GM19324 (cell line): Measurements from ENCODE around the gene HNRNPA3.
"Not testable (repeated sequence)": the region's sequence is repeated elsewhere in the genome, so short reads cannot be mapped to it uniquely, and the experiment has no call there.

ENCODE experiments used
- ATAC-seq: cut with Tn5 transposase; IDR thresholded peaks from one replicate; pipeline ENCODE4 v1.9.1; 2021; ENCODE audit warnings: mild to moderate bottlenecking, moderate library complexity; ENCODE audit not compliant: unreplicated experiment, low FRiP score

Gene HNRNPA3

DNA sequence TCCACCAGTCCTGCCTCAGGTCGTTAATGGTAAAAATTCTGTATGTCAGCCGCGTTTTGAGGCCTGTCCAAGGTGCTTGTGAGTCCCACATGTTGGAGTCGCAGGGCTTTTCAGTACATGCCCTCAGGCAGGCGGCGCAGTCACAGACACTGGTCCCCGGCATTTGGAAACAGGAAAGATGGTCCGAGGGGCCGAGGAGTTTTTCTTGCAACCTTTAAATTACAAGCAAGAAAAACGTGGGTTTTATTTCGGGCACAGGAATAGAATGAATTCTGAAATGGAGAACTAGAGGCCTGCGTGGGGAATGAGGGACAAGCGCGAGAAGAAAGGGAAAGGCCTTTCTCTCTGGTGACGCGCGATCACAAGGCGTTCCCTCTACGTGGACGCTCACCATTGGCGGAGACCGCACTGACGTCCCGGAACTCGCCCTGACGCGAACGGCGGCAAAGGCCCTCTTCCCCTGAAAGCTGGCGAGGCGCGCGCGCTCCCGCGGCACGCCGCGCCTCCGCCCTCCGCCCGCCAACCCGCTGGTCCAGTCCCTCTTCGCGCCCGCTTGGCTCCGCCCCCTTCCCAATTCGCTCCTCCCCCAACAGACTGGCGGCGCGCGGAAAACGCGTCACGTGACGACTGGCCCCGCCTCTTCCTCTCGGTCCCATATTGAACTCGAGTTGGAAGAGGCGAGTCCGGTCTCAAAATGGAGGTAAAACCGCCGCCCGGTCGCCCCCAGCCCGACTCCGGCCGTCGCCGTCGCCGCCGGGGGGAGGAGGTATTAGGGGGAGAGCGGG is at the start of gene HNRNPA3:
HNRNPA3 (plus strand) TSS at position 689 of the 785 bp plus-strand sequence; CDS start at position 695, 6 bp downstream.
- peak; percentile 95 for ATAC-seq

DNA sequence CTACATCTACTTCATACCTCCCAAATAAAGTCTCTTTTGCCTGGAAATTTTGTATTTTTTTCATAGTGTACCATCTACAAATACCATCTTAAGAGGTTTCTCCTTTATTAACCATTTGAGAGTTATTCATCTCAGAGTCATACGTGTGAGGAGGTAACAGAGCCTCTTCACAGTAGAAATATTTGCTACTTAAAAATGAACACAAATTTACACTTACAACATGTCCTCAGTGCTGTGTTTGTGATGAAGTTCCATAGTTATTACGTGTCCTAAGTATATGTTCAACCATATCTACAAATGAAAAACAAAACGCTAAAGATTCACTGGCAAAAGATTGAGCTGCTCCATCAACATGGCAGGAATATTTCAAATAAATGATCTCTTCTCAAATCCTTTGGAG is 48.5 kb upstream of the HNRNPA3 start:
- peak; percentile 4 for ATAC-seq

DNA sequence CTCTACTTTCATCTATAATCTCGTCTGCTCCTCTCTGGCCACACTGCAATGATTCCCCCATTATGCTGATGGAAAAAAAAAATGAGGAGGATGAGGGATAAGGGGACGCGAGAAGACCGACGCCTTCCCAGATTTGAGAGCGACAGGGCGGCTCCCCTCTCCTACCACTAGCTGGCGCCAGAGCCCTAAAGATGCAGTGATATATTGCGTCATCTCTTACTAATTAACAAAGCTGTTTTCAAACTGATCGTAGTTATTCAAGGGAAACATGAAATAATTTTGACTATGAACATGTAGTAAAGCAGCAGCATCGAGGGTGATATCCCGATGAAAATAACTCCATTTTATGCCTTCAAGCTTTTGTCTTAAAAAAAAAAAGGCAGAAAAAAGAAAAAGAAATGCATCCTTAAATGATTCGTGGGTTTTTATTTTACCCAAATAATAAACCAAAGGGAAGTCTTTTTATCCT is 48.0 kb upstream of the HNRNPA3 start:
- peak; percentile 47 for ATAC-seq

- ATAC-seq = no peak
Measured at GRCh38 chr2:177165061-177165583, 47.5 kb upstream of the HNRNPA3 start.

- ATAC-seq = peak; percentile 57
Measured at GRCh38 chr2:177165721-177166711, 46.6 kb upstream of the HNRNPA3 start.

DNA sequence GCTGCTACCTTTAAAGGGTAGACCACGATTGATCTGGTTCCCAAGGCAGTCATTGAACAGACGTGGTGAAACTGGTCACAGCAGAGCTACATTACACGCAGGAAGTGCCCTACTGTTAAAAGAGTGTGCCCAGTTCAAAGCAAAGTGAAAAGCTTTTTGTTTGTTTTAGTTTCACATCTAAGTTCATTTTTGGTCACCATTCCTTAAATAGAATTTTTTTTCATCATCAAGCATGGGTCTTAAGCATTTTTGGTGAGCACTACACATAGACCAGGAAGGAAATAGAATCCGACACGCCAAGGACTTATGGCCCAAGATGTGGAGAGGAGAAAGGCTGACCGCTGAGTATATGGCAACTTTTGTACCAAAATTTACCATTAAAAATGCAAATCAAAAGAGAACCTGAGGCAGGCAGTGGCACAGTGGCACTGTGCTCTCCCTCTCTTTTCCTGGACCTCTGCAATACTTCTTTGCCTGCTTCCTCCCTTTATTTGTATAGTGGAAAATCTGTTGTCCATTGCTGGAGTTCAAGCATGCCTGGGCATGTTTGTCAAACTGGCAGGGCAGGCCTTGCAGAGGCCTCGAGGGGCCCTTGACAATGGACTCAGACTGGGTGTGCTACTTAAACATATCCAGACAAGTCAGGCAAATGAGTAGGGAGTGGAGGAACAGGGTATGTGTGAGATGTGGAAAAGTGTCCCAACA is 42.6 kb upstream of the HNRNPA3 start:
- ATAC-seq = peak; percentile 69

DNA sequence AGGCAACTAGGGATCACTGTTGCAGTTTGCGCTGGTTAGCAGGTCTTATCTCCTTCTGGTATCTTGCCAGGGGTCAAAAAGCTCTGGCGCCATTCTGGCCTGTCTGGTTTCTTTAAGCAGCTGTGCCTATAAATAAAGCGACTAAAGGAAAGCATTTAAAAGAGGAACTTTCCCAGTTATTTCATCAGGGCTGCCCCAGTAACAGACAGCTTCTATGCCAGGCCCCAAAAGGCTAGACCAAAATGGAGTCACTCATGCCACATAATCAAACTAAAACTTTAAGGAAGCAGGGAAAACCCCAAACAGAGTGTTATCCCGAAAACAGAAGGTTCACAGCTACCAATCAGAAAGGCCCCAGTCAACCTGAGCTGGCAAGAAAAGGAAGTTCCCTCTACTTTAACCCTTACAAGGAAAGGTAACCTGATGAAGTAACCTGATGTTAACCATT is 41.2 kb upstream of the HNRNPA3 start:
- no peak for ATAC-seq

DNA sequence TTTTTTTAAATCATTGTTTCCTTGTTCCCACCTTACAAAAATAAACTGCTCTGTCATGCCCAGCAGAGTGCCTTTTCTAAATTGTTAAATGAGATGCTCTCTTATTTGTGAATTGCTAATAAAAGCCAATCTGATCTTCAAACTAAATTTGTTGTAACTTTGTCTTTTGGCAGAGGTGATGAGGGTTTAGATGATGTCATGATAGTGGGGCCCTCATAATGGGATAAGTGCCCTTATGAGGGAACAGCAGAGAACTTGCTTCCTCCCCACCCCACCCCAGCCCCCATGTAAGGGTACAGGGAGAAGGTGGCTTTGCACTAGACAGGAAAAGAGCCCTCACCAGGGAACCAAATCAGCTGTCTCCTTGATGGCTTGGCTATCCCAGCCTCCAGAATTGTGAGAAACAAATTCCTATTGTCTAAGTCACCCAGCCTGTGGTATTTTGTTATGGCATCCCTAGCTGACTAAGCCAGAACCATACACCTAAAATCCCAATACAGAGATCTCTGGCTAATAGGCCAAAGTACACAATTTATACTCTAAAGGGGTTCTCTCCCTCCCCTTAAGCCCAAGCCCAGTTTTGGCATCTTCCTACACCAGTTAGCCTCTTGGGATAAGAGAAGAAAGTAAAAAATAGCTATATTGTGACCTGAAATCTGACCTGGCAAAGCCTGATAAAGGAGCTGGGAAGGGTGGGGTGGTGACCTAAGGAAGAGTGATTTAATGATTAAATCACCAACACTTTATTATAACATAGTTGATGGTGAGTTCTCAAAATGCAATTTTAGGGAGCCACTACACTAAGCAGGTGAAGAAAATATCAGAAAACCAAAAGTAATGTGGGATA is 40.3 kb upstream of the HNRNPA3 start:
- no peak for ATAC-seq

DNA sequence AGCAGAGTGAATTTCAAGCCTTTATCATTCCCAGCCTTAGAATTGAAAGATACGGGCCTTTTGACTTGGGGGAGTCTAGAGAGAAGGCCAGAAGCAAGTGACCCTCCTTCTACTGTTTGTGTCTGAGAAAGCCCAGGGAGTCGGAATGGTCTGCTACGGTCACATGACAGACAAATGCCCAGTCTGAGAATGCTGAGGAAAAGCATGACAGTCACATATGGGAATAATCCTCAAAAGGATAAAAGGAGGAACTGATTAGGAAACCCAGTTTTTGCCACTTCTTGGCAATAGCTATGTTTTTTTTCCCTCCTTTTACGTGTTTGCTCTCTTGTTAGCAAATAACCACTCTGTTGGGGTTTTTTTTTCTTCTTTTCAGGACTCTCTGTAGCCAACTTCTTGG is 38.1 kb upstream of the HNRNPA3 start:
- no peak for ATAC-seq

GRCh38 chr2:177175917-177176668 is 36.5 kb upstream of the HNRNPA3 start:
- no peak for ATAC-seq

- ATAC-seq = no peak
Measured at GRCh38 chr2:177178797-177179196, 33.8 kb upstream of the HNRNPA3 start.

DNA sequence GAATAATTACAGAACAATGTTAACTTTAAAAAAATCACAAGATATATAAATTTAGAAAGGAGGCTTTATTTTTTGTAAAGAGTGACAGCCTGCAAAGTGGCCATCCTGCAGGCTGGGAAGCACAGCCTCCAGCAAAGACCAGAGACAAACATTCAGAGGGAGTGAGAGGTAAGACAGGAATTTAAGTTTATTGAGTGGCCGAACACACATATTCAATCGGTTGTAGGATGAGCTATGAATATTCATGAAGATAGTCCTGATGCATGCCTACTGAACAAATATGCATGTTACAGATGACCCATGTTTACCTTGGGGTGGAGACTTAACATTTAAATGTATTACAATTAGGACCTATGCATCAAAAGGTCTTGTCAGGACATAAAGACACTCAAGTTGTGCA is 33.4 kb upstream of the HNRNPA3 start:
- ATAC-seq = no peak

DNA sequence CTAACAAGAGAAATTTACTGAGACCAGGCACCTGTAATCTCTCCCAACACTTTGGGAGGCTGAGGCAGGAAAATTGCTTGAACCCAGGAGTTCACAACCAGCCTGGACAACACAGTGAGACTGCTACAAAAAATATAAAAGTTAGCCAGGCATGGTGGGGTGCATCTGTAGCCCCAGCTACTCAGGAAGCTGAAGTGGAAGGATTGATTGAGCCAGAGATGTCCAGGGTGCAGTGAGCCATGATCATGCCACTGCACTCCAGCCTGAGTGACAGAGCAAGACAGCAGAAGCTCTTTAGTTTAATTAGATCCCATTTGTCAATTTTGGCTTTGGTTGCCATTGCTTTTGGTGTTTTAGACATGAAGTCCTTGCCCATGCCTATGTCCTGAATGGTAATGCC is 32.9 kb upstream of the HNRNPA3 start:
- ATAC-seq = not testable (repeated sequence)

GRCh38 chr2:177180269-177181000 is 32.2 kb upstream of the HNRNPA3 start:
- no peak for ATAC-seq

DNA sequence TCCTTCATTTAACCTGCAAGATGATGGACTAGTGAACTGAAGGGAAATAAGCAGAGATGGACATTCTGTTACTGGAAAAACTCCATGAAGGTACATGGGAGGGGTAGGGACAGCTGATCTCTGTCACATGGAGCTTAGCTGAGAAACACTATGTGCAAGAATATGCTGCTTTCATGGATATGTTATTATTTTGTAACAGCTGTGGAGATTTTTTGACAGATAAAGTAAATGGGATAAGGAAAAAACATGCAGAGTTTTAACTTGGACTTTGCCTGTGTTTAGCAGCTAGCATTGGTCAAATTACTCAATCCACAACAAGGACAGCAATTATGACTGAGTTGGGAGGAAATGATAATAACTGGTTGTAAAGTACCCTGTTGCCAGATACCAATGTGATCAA is 28.7 kb upstream of the HNRNPA3 start:
- ATAC-seq = no peak

DNA sequence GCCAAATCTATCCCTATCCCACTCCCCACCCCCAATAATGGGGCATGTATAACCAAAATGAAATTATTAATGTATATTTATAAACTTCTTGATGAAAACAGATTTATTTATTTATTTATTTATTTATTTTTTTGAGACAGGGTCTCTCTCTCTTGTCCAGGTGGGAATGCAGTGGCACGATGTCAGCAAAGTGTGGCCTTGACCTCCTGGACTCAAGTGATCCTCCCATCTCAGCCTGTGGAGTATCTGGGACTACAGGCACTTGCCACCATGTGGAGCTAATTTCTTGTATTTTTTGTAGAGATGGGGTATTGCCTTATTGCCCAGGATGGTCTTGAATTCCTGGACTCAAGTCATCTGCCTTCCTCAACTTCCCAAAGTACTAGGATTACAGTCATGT is 28.0 kb upstream of the HNRNPA3 start:
- ATAC-seq = no peak

GRCh38 chr2:177186038-177186437 is 26.6 kb upstream of the HNRNPA3 start:
- ATAC-seq = not testable (repeated sequence)
